K562 (cell line): ENCODE data around the gene TMCO1. TPM values are rescaled to one million over a fixed set of nuclear protein-coding genes. Genes with fewer than 3 reads are reported as not detected.

Experiments
- ATF2 ChIP-seq: sonication (generic); formaldehyde crosslinking; IDR thresholded peaks from 2 replicates; pipeline ENCODE4 v1.8.1; 2022; ENCODE audit warnings: missing genetic modification reagents
- ATF6 ChIP-seq: sonication (generic); formaldehyde crosslinking; IDR thresholded peaks from 2 replicates; pipeline ENCODE4 v1.4.0; 2020; ENCODE audit warnings: mild to moderate bottlenecking, missing genetic modification reagents
- CTBP1 ChIP-seq: fragments of 450-650 bp; IDR thresholded peaks from 2 replicates; pipeline ENCODE4 v1.6.1; 2016; ENCODE audit warnings: borderline replicate concordance
- DMBX1 ChIP-seq: fragments of 250-450 bp; sonication (Bioruptor Pico); IDR thresholded peaks from 2 replicates; pipeline ENCODE4 v1.8.0; 2022; ENCODE audit warnings: inconsistent platforms, mild to moderate bottlenecking, moderate library complexity, borderline replicate concordance
- MBD2 ChIP-seq: sonication (generic); IDR thresholded peaks from 2 replicates; pipeline ENCODE4 v1.6.1; 2016; ENCODE audit warnings: low read depth, borderline replicate concordance
- MCM5 ChIP-seq: fragments of 450-650 bp; IDR thresholded peaks from 2 replicates; pipeline ENCODE4 v1.6.1; 2016; ENCODE audit warnings: low read depth
- MYBL2 ChIP-seq, 2 experiments: fragments of 450-650 bp in 1 of 2; sonication (generic) in 1 of 2; formaldehyde crosslinking in 1 of 2; IDR thresholded peaks; 2 replicates each; pipeline versions ENCODE4 v1.6.1 to v1.8.1; 2017 to 2022; ENCODE audit warnings: borderline replicate concordance in 1 of 2, inconsistent platforms in 1 of 2, low read depth in 1 of 2, mild to moderate bottlenecking in 1 of 2, missing genetic modification reagents in 1 of 2, moderate library complexity in 1 of 2
- NFE2 ChIP-seq: IDR thresholded peaks from 2 replicates; pipeline ENCODE4 v1.6.1; 2014; ENCODE audit warnings: antibody characterized with exemption, low read depth
- POLR3G ChIP-seq: IDR thresholded peaks from 2 replicates; pipeline ENCODE4 v1.6.1; 2011; ENCODE audit not compliant: insufficient read length, insufficient replicate concordance; ENCODE audit errors: extremely low read depth
- RB1 ChIP-seq: fragments of 450-650 bp; IDR thresholded peaks from 2 replicates; pipeline ENCODE4 v1.6.1; 2017; ENCODE audit warnings: low read depth, mild to moderate bottlenecking
- RFX1 ChIP-seq: fragments of 450-650 bp; IDR thresholded peaks from 2 replicates; pipeline ENCODE4 v1.6.1; 2016; ENCODE audit warnings: mild to moderate bottlenecking, moderate library complexity
- SLC30A9 ChIP-seq: fragments of 250-450 bp; sonication (Bioruptor Pico); IDR thresholded peaks from 2 replicates; pipeline ENCODE4 v1.8.0; 2022; ENCODE audit warnings: mild to moderate bottlenecking, moderate library complexity
- STAT5B ChIP-seq: fragments of 250-450 bp; sonication (Bioruptor Pico); IDR thresholded peaks from 2 replicates; pipeline ENCODE4 v1.8.0; 2021; ENCODE audit warnings: mild to moderate bottlenecking, inconsistent platforms
- ZBTB49 ChIP-seq: sonication (generic); formaldehyde crosslinking; IDR thresholded peaks from 2 replicates; pipeline ENCODE4 v1.8.0; 2022; ENCODE audit warnings: missing genetic modification reagents, mild to moderate bottlenecking, borderline replicate concordance
- ZNF41 ChIP-seq: fragments of 250-450 bp; sonication (Bioruptor Pico); conservative IDR thresholded peaks from 2 replicates; pipeline ENCODE4 v1.4.0; 2020; ENCODE audit warnings: mild to moderate bottlenecking
- ZNF609 ChIP-seq: sonication (generic); formaldehyde crosslinking; IDR thresholded peaks from 2 replicates; pipeline ENCODE4 v1.8.1; 2023; ENCODE audit warnings: missing genetic modification reagents, mild to moderate bottlenecking, borderline replicate concordance
- polyA plus RNA-seq, 8 experiments: library from polyadenylated mRNA; depleted of rRNA in 4 of 8; stranded (reverse) in 5 of 8; unstranded in 3 of 8; fragments of >200 nt; fragmentation: Nextera tagmentation in 2 of 8; fragmentation: Illumina TruSeq in 1 of 8; extraction: Ambion mirVana in 2 of 8; extraction: Trizol in 1 of 8; gene quantifications; 2 replicates each; pipeline versions ENCODE4 v1.2.1 to v1.2.3, GENCODE V29; 2011 to 2014; ENCODE audit warnings: inconsistent platforms in 1 of 8, missing spikeins in 1 of 8
- total RNA-seq, 7 experiments: library from RNA; depleted of rRNA in 6 of 7; stranded (reverse); fragments of >200 nt in 6 of 7; fragmentation: Illumina TruSeq in 2 of 7; extraction: Trizol in 2 of 7; gene quantifications; 2 replicates each; pipeline versions ENCODE4 v1.2.1 to v1.2.3, GENCODE V29; 2011 to 2021; ENCODE audit warnings: low replicate concordance in 1 of 7

TMCO1 gene
- total and polyA plus RNA-seq, 9 of the 15 experiments (the other 6 are each of a cell fraction or from before 2014, with no cell fraction given), result 69.3 to 561 (median 175) TPM

GRCh38 chr1:165816826-165817497 is 48.3 kb upstream of the TMCO1 start (continued):
- TF ChIP-seq ATF6 (CRISPR knock-in tag), result no peak
- no peak for TF ChIP-seq MCM5
- TF ChIP-seq POLR3G, result no peak
- TF ChIP-seq MYBL2 (IDR thresholded peaks at IDR 0.05; ENCODE audit: low read depth), result no peak
- TF ChIP-seq MYBL2 (CRISPR knock-in tag; IDR thresholded peaks at IDR 0.05; ENCODE audit: borderline replicate concordance), result no peak
- peak; percentile 59; the same call in 1 of the 2 replicates for TF ChIP-seq MBD2
- TF ChIP-seq ZNF41 (CRISPR knock-in tag), result no peak
- TF ChIP-seq CTBP1, result peak; percentile 84; the same call in 1 of the 2 replicates
- TF ChIP-seq DMBX1 (CRISPR knock-in tag), result no peak
- no peak for TF ChIP-seq SLC30A9
- no peak for TF ChIP-seq ATF2
- TF ChIP-seq ZNF609 (CRISPR knock-in tag), result no peak
- TF ChIP-seq ZBTB49 (CRISPR knock-in tag), result 0 out of 2 replicates have a peak, but pooled peaks have one; percentile 36
- no peak for TF ChIP-seq NFE2
- no peak for TF ChIP-seq RB1
- no peak for TF ChIP-seq RFX1
- no peak for TF ChIP-seq STAT5B
